Tibial nerve (tissue), 4 donors: ENCODE measurements around the gene LCN2. TPM values are rescaled to one million over a fixed set of nuclear protein-coding genes. Genes with fewer than 3 reads are reported as not detected.
A peak's percentile ranks its signal among the peaks of the same experiment; 100 is the strongest.

ENCODE experiments used
- DNase-seq, 2 donors: peaks; one replicate each; pipeline ENCODE4 v3.0.0-alpha.2; 2019; ENCODE audit warnings: low spot score in 2 of 2
- H3K27ac ChIP-seq, 4 donors: fragments of 200-600 bp; sonication (generic) in 3 of 4; one replicate each; pipeline ENCODE4 v1.5.1; 2017 to 2019; ENCODE audit warnings: mild to moderate bottlenecking in 1 of 4
- H3K27me3 ChIP-seq, 2 donors: fragments of 200-600 bp; sonication (generic) in 1 of 2; one replicate each; pipeline versions ENCODE4 v1.5.1 to v1.6.0; 2017 to 2019
- H3K36me3 ChIP-seq, 3 donors: fragments of 200-600 bp; sonication (generic); one replicate each; pipeline ENCODE4 v1.5.1; 2018 to 2019
- H3K4me1 ChIP-seq, 4 donors: fragments of 200-600 bp; sonication (generic) in 3 of 4; one replicate each; pipeline ENCODE4 v1.5.1; 2017 to 2019
- H3K4me3 ChIP-seq, 4 donors: fragments of 200-600 bp; sonication (generic) in 3 of 4; one replicate each; pipeline ENCODE4 v1.5.1; 2017 to 2019; ENCODE audit warnings: mild to moderate bottlenecking in 1 of 4, moderate library complexity in 1 of 4
- H3K9me3 ChIP-seq, 4 donors: fragments of 200-600 bp; sonication (generic) in 3 of 4; one replicate each; pipeline ENCODE4 v1.5.1; 2017 to 2019
- EP300 ChIP-seq, 2 donors: sonication (generic); formaldehyde crosslinking; IDR thresholded peaks; one replicate each; pipeline ENCODE4 v1.6.1; 2017; ENCODE audit warnings: antibody characterized with exemption in 2 of 2, mild to moderate bottlenecking in 1 of 2
- POLR2A ChIP-seq, 2 donors: fragments of 450-650 bp; IDR thresholded peaks; one replicate each; pipeline ENCODE4 v1.6.1; 2017; ENCODE audit warnings: antibody characterized with exemption in 2 of 2, mild to moderate bottlenecking in 2 of 2, moderate library complexity in 2 of 2
- WGBS, 2 donors: methylation state at CpG; one replicate each; pipeline ENCODE4 v1.1.5; 2018; 5-methylcytosine and 5-hydroxymethylcytosine counted together
- total RNA-seq, 4 donors: library from RNA; depleted of rRNA; stranded (reverse); fragments of >200 nt; gene quantifications; one replicate each; pipeline ENCODE4 v1.1.0, GENCODE V29; 2016
- TF ChIP-seq, protein P1 (sequence below), 5 experiments: fragments of 200-600 bp in 3 of 5; fragments of 450-650 bp in 2 of 5; sonication (generic) in 3 of 5; IDR thresholded peaks; one replicate each; pipeline ENCODE4 v1.5.1; 2016 to 2019; ENCODE audit warnings: antibody characterized with exemption in 5 of 5, mild to moderate bottlenecking in 3 of 5, moderate library complexity in 2 of 5

Gene LCN2
- total RNA-seq, 4 donors from 2014 or later, result not detected

DNA sequence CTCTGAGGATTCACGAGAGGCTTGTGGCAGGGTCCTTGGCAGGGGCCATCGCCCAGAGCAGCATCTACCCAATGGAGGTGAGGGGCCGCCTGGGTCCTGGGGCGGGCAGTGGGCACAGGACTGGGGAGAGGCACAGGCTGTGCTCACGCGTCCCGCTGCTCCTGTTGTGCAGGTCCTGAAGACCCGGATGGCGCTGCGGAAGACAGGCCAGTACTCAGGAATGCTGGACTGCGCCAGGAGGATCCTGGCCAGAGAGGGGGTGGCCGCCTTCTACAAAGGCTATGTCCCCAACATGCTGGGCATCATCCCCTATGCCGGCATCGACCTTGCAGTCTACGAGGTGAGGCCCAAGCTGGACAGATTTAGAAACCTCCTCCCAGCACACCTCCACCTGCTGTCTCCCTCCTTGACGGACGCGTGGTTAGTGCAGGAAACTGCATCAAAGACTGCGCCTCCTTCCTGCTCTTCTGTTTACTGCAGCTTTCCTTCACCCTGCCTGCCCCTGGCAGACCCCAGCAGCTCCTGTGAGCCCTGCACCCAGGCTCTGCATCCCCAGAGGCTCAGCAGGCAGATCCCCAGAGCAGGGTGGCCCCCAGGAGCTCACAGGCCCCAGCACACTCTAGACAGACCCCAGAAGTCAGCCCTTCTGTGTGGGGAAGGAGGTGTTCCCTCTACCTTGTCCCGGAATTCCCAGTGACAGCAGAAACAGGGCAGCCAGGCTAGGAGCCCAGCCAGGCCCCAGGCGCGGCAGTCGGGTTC lies 42.9 kb upstream of the LCN2 start:
- H3K27ac ChIP-seq, result no peak overlapping the region

DNA sequence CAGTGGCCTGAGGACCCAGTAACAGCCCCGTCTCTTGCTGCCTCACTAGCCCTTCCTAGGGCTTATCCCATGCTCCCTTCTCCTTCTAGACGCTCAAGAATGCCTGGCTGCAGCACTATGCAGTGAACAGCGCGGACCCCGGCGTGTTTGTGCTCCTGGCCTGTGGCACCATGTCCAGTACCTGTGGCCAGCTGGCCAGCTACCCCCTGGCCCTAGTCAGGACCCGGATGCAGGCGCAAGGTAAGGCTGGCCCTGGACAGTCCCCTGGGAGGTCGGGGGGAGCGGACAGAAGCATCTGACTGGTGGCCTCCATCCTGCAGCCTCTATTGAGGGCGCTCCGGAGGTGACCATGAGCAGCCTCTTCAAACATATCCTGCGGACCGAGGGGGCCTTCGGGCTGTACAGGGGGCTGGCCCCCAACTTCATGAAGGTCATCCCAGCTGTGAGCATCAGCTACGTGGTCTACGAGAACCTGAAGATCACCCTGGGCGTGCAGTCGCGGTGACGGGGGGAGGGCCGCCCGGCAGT lies 42.2 kb upstream of the LCN2 start:
- Histone ChIP-seq H3K4me1 (peaks cover 0 to 33% (median 2%) of the 10 kb centered on the region in 4 donors), H3K9me3 (no peaks in the 10 kb centered on the region), H3K27me3 (no peaks in the 10 kb centered on the region), H3K36me3 (peaks cover 0 to 70% (median 33%) of the 10 kb centered on the region in 3 donors), H3K27ac (no peak overlapping the region), H3K4me3 (no peak overlapping the region)
- WGBS, 2 donors, result 73 to 94% methylated on average over 14 to 23 of the region's 23 CpGs
- TF ChIP-seq EP300 (IDR thresholded peaks at IDR 0.05) (no peak), POLR2A (IDR thresholded peaks at IDR 0.05) (no peak)
- TF ChIP-seq, protein P1, sequence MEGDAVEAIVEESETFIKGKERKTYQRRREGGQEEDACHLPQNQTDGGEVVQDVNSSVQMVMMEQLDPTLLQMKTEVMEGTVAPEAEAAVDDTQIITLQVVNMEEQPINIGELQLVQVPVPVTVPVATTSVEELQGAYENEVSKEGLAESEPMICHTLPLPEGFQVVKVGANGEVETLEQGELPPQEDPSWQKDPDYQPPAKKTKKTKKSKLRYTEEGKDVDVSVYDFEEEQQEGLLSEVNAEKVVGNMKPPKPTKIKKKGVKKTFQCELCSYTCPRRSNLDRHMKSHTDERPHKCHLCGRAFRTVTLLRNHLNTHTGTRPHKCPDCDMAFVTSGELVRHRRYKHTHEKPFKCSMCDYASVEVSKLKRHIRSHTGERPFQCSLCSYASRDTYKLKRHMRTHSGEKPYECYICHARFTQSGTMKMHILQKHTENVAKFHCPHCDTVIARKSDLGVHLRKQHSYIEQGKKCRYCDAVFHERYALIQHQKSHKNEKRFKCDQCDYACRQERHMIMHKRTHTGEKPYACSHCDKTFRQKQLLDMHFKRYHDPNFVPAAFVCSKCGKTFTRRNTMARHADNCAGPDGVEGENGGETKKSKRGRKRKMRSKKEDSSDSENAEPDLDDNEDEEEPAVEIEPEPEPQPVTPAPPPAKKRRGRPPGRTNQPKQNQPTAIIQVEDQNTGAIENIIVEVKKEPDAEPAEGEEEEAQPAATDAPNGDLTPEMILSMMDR (IDR thresholded peaks at IDR 0.05), result no peak
- DNase-seq, result no peak

More for the DNA sequence above, 42.9 kb upstream of the LCN2 start:
- 92% methylated on average over 20 to 23 of the region's 23 CpGs for WGBS, 2 donors
- H3K4me1 ChIP-seq, result peaks cover 0 to 39% (median 4%) of the 10 kb centered on the region in 4 donors
- H3K36me3 ChIP-seq, result peaks cover 0 to 77% (median 36%) of the 10 kb centered on the region in 3 donors
- DNase-seq, result no peak
- TF ChIP-seq EP300 (IDR thresholded peaks at IDR 0.05), result no peak
- TF ChIP-seq, protein P1 (IDR thresholded peaks at IDR 0.05), result no peak
- no peak for TF ChIP-seq POLR2A (IDR thresholded peaks at IDR 0.05)
- H3K4me3 ChIP-seq, result no peak overlapping the region
- no peaks in the 10 kb centered on the region for H3K27me3 ChIP-seq
- no peaks in the 10 kb centered on the region for H3K9me3 ChIP-seq

DNA sequence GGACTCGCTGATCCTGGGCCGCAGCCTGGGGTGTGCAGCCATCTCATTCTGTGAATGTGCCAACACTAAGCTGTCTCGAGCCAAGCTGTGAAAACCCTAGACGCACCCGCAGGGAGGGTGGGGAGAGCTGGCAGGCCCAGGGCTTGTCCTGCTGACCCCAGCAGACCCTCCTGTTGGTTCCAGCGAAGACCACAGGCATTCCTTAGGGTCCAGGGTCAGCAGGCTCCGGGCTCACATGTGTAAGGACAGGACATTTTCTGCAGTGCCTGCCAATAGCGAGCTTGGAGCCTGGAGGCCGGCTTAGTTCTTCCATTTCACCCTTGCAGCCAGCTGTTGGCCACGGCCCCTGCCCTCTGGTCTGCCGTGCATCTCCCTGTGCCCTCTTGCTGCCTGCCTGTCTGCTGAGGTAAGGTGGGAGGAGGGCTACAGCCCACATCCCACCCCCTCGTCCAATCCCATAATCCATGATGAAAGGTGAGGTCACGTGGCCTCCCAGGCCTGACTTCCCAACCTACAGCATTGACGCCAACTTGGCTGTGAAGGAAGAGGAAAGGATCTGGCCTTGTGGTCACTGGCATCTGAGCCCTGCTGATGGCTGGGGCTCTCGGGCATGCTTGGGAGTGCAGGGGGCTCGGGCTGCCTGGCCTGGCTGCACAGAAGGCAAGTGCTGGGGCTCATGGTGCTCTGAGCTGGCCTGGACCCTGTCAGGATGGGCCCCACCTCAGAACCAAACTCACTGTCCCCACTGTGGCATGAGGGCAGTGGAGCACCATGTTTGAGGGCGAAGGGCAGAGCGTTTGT lies 41.6 kb upstream of the LCN2 start:
- H3K27ac ChIP-seq, result peak overlapping the region in 3 of 4 donors; percentile 2 to 43 (median 31)
- H3K27me3 ChIP-seq, result no peaks in the 10 kb centered on the region
- H3K9me3 ChIP-seq, result no peaks in the 10 kb centered on the region
- TF ChIP-seq, protein P1 (IDR thresholded peaks at IDR 0.05), result no peak
- TF ChIP-seq EP300 (IDR thresholded peaks at IDR 0.05) (no peak), POLR2A (IDR thresholded peaks at IDR 0.05) (no peak)
- DNase-seq, result no peak
- peaks cover 0 to 68% (median 27%) of the 10 kb centered on the region in 3 donors for H3K36me3 ChIP-seq
- peaks cover 0 to 31% (median 2%) of the 10 kb centered on the region in 4 donors for H3K4me1 ChIP-seq
- WGBS, 2 donors, result 72 to 76% methylated on average over 11 to 18 of the region's 18 CpGs
- H3K4me3 ChIP-seq, result no peak overlapping the region

DNA sequence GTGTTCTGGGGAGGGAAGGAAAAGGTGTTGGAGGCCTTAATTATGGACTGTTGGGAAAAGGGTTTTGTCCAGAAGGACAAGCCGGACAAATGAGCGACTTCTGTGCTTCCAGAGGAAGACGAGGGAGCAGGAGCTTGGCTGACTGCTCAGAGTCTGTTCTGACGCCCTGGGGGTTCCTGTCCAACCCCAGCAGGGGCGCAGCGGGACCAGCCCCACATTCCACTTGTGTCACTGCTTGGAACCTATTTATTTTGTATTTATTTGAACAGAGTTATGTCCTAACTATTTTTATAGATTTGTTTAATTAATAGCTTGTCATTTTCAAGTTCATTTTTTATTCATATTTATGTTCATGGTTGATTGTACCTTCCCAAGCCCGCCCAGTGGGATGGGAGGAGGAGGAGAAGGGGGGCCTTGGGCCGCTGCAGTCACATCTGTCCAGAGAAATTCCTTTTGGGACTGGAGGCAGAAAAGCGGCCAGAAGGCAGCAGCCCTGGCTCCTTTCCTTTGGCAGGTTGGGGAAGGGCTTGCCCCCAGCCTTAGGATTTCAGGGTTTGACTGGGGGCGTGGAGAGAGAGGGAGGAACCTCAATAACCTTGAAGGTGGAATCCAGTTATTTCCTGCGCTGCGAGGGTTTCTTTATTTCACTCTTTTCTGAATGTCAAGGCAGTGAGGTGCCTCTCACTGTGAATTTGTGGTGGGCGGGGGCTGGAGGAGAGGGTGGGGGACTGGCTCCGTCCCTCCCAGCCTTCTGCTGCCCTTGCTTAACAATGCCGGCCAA lies 40.8 kb upstream of the LCN2 start:
- Histone ChIP-seq H3K36me3 (peaks cover 0 to 66% (median 19%) of the 10 kb centered on the region in 3 donors), H3K4me3 (no peak overlapping the region), H3K4me1 (peaks cover 0 to 31% (median 2%) of the 10 kb centered on the region in 4 donors), H3K27me3 (no peaks in the 10 kb centered on the region), H3K27ac (peak overlapping the region in 2 of 4 donors; percentile 31 to 43), H3K9me3 (no peaks in the 10 kb centered on the region)
- DNase-seq, result no peak
- TF ChIP-seq POLR2A (IDR thresholded peaks at IDR 0.05) (no peak), EP300 (IDR thresholded peaks at IDR 0.05) (no peak)
- TF ChIP-seq, protein P1 (IDR thresholded peaks at IDR 0.05), result no peak
- 66 to 73% methylated on average over 15 of the region's 15 CpGs for WGBS, 2 donors
